Activated effector memory CD4-positive, alpha-beta T cell treated with Interleukin-2 at 50 U/mL for 16 hours (primary cell): ENCODE measurements around the gene ZBTB24.
"Not testable (repeated sequence)": the region's sequence is repeated elsewhere in the genome, so short reads cannot be mapped to it uniquely, and the experiment has no call there.

ENCODE experiments used
- DNase-seq: peaks from one replicate; pipeline ENCODE4 v3.0.0-alpha.2; 2020

The ZBTB24 gene

GRCh38 chr6:109482905-109483734 lies at the start of gene ZBTB24:
Gene ZBTB24 (minus strand): TSS chr6:109483219. CDS start chr6:109482026, 1,193 bp downstream.
- peak; percentile 85 for DNase-seq

DNA sequence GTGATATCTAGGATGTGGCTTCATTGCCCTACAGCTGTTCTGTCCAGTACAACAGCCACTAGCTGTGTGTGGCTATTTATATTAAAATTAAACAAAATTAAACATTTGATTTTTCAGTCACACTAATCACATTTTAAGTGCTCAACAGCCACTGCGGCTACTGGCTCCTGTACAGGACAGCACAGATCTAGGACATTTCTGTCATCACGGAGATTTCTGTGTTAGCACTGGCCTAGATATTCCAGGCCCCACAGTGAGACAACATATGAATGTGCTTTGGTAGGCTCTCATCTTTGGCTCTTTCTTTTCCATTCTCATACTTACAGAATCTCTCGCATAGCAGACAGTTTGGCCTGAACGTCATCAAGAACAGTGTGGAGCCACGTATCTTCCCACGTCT lies 48.4 kb upstream of the ZBTB24 start:
- DNase-seq = no peak

DNA sequence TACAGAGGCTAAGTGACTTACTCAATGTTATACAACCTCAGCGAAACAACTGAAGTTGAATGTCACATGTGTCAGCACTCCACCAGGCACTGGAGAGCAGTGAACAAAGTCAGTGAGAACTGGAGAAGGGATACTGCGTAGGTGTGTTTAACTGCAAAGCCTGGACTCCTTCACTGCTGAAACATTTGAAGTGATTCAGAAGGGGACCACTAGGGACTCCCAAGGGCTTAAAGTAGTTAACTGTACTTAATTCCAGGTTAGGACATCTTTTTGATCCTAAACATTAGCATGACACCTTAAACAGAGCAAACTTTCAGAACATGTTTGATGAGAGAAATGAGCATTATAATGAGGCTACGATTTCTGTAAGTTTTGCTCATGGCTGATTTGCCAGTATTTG lies 45.0 kb upstream of the ZBTB24 start:
- DNase-seq = no peak

DNA sequence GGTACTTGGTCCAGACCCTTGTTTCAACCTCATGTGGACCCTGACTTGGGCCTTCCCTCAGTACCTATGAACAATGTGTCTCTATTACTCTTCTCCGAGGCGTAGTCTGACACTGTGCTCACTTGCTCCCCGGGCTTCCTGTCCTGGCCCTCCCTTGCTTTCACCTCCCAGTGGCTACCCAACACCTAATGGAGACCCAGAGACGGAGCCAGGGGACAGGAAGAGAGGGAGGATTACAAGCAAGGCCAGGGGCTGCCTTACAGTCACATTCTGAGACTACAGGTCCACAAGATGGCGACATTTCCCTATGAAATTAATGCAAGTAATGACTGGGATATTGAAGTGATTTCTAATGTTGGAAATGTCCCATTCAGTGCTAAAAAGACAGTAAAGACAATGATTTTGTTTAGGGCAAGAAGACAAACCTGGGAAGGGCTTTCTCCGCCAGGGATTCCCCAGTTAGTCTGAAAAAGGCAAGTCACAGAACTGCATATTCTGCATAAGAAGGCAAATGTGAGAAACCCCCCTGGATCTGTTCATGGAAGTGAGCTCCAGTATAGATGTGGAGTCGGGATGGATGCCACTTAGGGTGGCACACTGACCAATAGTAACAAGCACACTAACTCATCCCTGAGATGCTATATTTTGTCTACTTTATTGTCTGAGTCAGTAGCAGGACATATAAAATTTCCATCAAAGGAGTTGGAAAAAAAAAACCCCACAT lies 44.0 kb upstream of the ZBTB24 start:
- DNase-seq = peak; percentile 5

GRCh38 chr6:109524129-109524528 lies 41.1 kb upstream of the ZBTB24 start:
- DNase-seq = no peak

DNA sequence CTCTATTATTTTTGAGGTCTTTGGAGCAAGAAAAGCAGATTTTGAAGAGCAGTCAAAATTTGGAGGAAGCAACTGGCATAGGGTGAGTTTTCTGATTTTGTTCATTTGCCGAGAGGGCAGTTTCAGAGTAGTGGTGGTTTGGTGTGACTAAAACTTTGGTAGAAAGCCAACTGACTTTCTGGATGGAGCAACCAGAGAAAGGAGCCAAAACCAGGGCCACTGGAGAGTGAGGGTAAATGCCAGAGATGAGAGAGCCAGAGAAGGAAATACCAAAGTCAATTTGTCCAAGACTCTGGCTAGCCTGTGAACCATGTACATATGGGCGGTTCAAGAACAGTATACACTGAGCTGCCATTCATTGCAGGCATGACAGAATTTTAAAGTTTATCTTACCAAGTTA lies 40.5 kb upstream of the ZBTB24 start:
- no peak for DNase-seq

DNA sequence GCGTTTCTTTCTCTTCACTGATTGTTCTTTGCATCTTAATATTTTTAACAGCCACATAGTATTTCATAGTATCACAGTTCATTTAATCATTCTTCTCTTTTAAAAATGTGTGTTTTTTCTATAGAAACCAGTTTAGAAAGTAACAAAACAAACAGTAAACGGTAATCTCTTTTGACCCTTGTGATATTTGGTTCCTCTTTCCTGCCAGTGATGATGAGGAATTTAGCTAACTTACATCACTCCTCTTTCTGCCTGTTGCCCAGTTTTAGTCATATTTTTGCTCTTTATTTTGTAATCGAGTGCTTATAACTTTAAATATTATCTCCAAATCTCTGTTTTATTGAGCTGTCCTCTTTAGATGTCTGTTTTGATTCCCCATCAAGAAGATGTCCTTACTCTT lies 38.1 kb upstream of the ZBTB24 start:
- DNase-seq = no peak

- DNase-seq = not testable (repeated sequence)
Observed at GRCh38 chr6:109519647-109520046, 36.6 kb upstream of the ZBTB24 start.

GRCh38 chr6:109516929-109517328 lies 33.9 kb upstream of the ZBTB24 start:
- DNase-seq = no peak

- no peak for DNase-seq
Observed at GRCh38 chr6:109515781-109516409, 32.9 kb upstream of the ZBTB24 start.

- DNase-seq = no peak
Observed at GRCh38 chr6:109514946-109515345, 31.9 kb upstream of the ZBTB24 start.

- DNase-seq = no peak
Observed at GRCh38 chr6:109513571-109514071, 30.6 kb upstream of the ZBTB24 start.

GRCh38 chr6:109512271-109512817 lies 29.3 kb upstream of the ZBTB24 start:
- no peak for DNase-seq

DNA sequence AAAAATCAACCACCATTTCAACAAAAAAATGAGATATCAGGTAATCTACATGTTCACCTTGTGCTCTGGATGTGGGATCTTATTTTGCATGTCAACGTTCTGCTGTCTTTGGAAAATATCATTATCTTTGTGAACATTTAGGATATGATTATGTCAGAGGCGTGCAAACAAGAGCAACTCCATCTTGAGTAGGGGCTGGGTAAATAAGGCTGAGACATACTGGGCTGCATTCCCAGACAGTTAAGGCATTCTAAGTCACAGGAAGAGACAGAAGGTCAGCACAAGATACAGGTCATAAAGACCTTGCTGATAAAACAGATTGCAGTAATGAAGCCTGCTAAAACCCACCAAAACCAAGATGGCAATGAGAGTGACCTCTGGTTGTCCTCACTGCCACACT lies 28.8 kb upstream of the ZBTB24 start:
- DNase-seq = no peak

DNA sequence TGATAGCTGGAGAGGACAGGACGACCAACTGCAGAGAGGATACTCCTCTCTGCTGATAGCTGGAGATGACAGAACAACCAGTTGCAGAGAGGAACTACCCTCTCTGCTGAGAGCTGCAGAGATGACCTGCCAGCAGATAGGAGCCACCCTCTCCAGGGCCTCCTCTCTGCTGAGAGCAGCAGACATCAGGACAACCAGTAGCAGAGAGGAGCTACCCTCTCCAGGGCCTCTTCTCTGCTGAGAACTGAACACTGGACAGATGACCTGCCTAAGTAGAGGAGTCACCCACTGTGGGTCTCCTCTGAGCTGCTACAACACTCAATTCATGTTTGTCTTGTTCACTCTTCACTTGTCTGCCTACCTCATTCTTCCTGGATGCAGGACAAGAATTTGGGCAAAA lies 27.3 kb upstream of the ZBTB24 start:
- no peak for DNase-seq

GRCh38 chr6:109508166-109508860 lies 25.3 kb upstream of the ZBTB24 start:
- DNase-seq = no peak

DNA sequence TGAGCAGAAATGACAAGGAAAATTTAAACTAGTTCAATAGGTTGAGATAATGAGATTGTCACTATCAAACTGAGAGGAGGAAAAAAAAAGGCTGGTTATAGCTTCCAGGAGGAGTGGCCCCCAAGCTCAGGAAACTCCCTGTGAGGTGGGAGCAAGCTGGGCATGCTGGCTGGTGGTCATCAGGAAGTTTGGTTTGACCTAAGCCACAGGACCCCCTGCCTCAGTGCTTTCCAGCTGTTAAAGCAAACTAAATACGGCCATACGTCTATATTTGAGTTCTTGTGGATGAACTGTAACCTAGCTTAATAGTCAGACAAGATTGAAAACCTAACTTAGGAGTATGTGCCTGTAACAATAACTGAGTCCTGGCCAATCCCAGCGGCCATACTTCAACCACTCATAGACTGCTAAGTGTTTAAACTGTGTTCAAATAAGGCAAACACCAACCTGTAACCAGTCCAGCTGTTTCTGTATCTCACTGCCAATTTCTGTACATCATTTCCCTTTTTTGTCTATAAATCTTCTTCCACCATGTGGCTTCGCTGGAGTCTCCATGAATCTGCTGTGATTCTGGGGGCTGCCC lies 24.6 kb upstream of the ZBTB24 start:
- DNase-seq = no peak

DNA sequence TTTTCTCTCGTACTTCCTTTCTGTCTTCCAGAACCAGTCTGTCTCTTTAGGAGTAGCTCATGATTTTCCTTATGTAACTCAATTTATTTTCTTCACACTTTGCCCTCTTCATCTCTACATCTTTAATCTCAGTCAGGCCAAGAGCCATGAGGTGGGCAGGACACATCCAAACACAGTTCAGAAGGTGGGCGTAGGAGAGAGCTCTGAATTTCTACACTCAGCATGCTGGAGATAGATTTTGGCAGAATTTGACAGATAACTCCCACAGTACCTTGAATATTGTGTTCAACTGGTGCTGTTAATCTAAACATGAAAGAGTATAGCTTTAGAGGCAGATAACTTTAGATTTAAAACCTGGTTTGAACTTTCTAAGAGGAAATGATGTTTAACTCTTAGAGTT lies 23.8 kb upstream of the ZBTB24 start:
- no peak for DNase-seq

DNA sequence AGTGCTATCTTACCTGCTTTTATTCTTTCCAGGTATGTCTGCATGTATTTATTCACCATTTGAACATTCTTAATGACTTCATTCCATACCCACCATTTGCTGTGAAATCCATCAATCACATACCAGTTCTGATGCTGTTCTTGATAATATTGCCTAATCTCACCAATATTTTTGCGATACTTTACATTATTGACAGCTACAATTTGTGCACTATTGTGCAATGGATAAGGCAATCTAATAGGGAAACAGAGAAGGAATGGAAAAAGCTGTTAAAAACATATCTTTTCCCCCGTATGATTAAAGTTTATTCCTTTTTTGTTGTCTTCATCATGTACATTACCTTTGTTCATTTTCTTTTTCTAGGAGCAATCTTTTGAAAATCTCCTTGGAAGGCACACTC lies 23.3 kb upstream of the ZBTB24 start:
- no peak for DNase-seq

DNA sequence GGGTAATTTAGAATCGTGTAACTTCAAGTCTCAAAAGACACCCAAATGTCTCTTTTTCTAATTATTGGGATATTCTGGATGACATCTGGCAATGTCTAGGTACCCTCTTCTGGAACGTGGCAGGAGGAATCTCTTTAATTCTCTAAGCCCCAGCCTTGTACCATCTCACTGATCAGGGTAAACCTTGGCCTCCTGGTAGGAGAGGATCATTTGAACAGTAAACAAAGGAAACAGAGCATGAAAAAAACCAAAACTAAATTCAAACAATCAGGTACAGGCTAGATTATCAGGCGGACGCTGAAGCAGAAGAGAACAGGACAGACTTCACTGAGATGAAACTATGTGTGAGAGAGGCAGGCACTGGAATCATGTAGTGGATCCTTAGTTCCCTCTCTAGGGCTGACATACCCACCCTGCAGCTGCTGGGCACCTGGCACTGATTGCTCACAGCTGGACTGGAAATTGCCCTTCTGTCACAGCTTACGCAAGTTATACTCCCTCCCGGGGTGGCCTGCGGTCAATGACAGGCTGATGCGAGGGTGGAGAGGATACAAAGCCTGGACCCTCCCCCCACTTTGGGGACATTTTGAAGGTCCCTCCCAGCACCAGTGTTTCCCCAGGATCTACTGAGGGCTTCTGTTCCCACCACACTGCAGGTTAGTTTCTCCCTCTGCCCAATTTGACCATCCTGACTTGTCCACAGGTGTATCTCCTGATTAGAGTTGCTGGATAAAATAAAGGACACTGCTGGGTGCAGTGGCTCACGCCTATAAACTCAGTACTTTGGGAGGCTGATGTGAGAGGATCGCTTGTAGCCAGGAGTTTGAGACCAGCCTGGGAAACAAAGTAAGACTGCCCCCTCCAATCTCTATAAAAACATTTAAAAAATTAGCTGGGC lies 20.6 kb upstream of the ZBTB24 start:
- DNase-seq = no peak

DNA sequence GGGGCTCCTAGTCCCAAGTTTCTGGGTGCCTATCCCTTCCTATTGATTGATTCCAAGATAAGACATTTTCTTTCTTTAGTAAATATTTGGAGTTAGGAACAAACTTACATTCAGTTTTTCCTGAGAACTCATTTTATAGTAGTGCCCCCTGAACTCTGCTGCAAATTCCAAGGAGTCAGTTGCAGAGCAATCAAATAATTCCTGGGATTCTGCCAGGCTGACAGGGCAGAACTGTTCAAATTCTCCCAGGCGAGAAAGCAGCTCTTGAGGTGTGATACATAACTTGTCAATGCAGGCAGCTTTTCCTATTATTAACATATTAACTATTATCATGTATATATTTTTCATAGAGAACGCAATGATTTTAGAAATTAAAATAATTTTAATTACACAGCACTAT lies 15.9 kb upstream of the ZBTB24 start:
- DNase-seq = no peak
